SK-N-SH treated with all-trans-retinoic acid at 6 μM for 48 hours (cell line): ENCODE results near the gene ENO2.

ENCODE experiments used
- CREB5 ChIP-seq: fragments of 250-450 bp; sonication (Bioruptor Pico); IDR thresholded peaks from 2 replicates; pipeline ENCODE4 v1.5.1; 2020; ENCODE audit warnings: low read depth, mild to moderate bottlenecking, moderate library complexity
- ISL1 ChIP-seq: fragments of 250-450 bp; sonication (Bioruptor Pico); IDR thresholded peaks from 2 replicates; pipeline ENCODE4 v2.1.2; 2022; ENCODE audit warnings: mild to moderate bottlenecking, moderate library complexity
- PPARA ChIP-seq: fragments of 250-450 bp; sonication (Bioruptor Pico); IDR thresholded peaks from 2 replicates; pipeline ENCODE4 v1.5.0; 2020; ENCODE audit warnings: mild to moderate bottlenecking, borderline replicate concordance
- RARB ChIP-seq: fragments of 250-450 bp; sonication (Bioruptor Pico); IDR thresholded peaks from 2 replicates; pipeline ENCODE4 v1.8.0; 2021; ENCODE audit warnings: mild to moderate bottlenecking, moderate library complexity
- ZC3H10 ChIP-seq: fragments of 250-450 bp; sonication (Bioruptor Pico); IDR thresholded peaks from 2 replicates; pipeline ENCODE4 v1.5.1; 2021; ENCODE audit warnings: mild to moderate bottlenecking, moderate library complexity
- ZNF565 ChIP-seq: fragments of 450-650 bp; formaldehyde crosslinking; conservative IDR thresholded peaks from 2 replicates; pipeline ENCODE4 v1.5.0; 2020; ENCODE audit warnings: low read depth, mild to moderate bottlenecking, moderate library complexity
- TF ChIP-seq, protein P1 (sequence below): fragments of 250-450 bp; sonication (Bioruptor Pico); IDR thresholded peaks from 2 replicates; pipeline ENCODE4 v1.8.0; 2020; ENCODE audit warnings: mild to moderate bottlenecking, moderate library complexity, borderline replicate concordance

DNA sequence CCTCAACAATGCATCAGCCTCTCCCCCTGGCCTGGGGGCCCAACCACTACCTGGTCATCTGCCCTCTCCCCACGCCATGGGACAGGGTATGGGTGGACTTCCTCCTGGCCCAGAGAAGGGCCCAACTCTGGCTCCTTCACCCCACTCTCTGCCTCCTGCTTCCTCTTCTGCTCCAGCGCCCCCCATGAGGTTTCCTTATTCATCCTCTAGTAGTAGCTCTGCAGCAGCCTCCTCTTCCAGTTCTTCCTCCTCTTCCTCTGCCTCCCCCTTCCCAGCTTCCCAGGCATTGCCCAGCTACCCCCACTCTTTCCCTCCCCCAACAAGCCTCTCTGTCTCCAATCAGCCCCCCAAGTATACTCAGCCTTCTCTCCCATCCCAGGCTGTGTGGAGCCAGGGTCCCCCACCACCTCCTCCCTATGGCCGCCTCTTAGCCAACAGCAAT, 21.8 kb downstream of the ENO2 start:
- TF ChIP-seq RARB (CRISPR knock-in tag) (no peak), ZC3H10 (no peak), PPARA (CRISPR knock-in tag) (no peak), CREB5 (CRISPR knock-in tag) (no peak), ISL1 (no peak), ZNF565 (no peak)
- TF ChIP-seq, protein P1, sequence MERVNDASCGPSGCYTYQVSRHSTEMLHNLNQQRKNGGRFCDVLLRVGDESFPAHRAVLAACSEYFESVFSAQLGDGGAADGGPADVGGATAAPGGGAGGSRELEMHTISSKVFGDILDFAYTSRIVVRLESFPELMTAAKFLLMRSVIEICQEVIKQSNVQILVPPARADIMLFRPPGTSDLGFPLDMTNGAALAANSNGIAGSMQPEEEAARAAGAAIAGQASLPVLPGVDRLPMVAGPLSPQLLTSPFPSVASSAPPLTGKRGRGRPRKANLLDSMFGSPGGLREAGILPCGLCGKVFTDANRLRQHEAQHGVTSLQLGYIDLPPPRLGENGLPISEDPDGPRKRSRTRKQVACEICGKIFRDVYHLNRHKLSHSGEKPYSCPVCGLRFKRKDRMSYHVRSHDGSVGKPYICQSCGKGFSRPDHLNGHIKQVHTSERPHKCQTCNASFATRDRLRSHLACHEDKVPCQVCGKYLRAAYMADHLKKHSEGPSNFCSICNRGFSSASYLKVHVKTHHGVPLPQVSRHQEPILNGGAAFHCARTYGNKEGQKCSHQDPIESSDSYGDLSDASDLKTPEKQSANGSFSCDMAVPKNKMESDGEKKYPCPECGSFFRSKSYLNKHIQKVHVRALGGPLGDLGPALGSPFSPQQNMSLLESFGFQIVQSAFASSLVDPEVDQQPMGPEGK (CRISPR knock-in tag): no peak
